ENCODE results near the gene STYXL2. TPM values are rescaled to one million over a fixed set of nuclear protein-coding genes. Genes with fewer than 3 reads are reported as not detected.

The STYXL2 gene
- total RNA-seq, 2 experiments from 2014 or later = not detected

- peaks cover 2% of the 10 kb centered on the region for H3K27me3 Mint-ChIP-seq
- ATAC-seq (ENCODE audit: low read depth) (no peak), DNase-seq (no peak)
- peaks cover 5% of the 10 kb centered on the region for H3K36me3 Mint-ChIP-seq
- no peak overlapping the region for H3K27ac Mint-ChIP-seq
- no peak overlapping the region for H3K4me3 Mint-ChIP-seq
- no peaks in the 10 kb centered on the region for H3K9me3 Mint-ChIP-seq
- POLR2A ChIA-PET = no interaction called here
- peaks cover 8% of the 10 kb centered on the region for H3K4me1 Mint-ChIP-seq
These were observed 7.8 kb upstream of the STYXL2 start for GRCh38 chr1:167086033-167086432.

- no peak overlapping the region for H3K4me3 Mint-ChIP-seq
- H3K27ac Mint-ChIP-seq = no peak overlapping the region
- POLR2A ChIA-PET = no interaction called here
- no peaks in the 10 kb centered on the region for H3K9me3 Mint-ChIP-seq
- H3K36me3 Mint-ChIP-seq = peaks cover 5% of the 10 kb centered on the region
- peaks cover 8% of the 10 kb centered on the region for H3K4me1 Mint-ChIP-seq
- H3K27me3 Mint-ChIP-seq = no peaks in the 10 kb centered on the region
- no peak for DNase-seq
- no peak for ATAC-seq (ENCODE audit: low read depth)
These were observed 7.1 kb upstream of the STYXL2 start for GRCh38 chr1:167086768-167087167.

GRCh38 chr1:167088746-167089417, 5.0 kb upstream of the STYXL2 start:
- Mint-ChIP-seq H3K9me3 (no peaks in the 10 kb centered on the region), H3K27ac (no peak overlapping the region), H3K4me3 (no peak overlapping the region)

GRCh38 chr1:167089939-167090313, 3.9 kb upstream of the STYXL2 start:
- no peaks in the 10 kb centered on the region for H3K27me3 Mint-ChIP-seq
- H3K36me3 Mint-ChIP-seq = peaks cover 5% of the 10 kb centered on the region
- peak overlapping the region; percentile 79 for H3K27ac Mint-ChIP-seq
- H3K4me3 Mint-ChIP-seq = no peak overlapping the region
- H3K9me3 Mint-ChIP-seq = no peaks in the 10 kb centered on the region
- peaks cover 8% of the 10 kb centered on the region for H3K4me1 Mint-ChIP-seq
- DNase-seq (no peak), ATAC-seq (ENCODE audit: low read depth) (no peak)
- POLR2A ChIA-PET = no interaction called here

More at GRCh38 chr1:167088746-167089417, 5.0 kb upstream of the STYXL2 start:
- no peaks in the 10 kb centered on the region for H3K27me3 Mint-ChIP-seq
- H3K36me3 Mint-ChIP-seq = peaks cover 5% of the 10 kb centered on the region
- peaks cover 8% of the 10 kb centered on the region for H3K4me1 Mint-ChIP-seq
- POLR2A ChIA-PET = interaction anchor here (0.5 kb wide), 1 partner anchor 113 kb away, joined by 3 read pairs; no protein-coding TSS in a partner anchor
- ATAC-seq (ENCODE audit: low read depth) (no peak), DNase-seq (no peak)

GRCh38 chr1:167090314-167090942, 3.4 kb upstream of the STYXL2 start, which contains the start of gene GPA33:
TSS of gene GPA33 (minus strand) at chr1:167090377. CDS start at chr1:167090287, 90 bp downstream.
- no peak for DNase-seq
- Mint-ChIP-seq H3K4me1 (peaks cover 11% of the 10 kb centered on the region), H3K27me3 (peaks cover 2% of the 10 kb centered on the region), H3K4me3 (peak within 1 kb of the TSS; percentile 13), H3K36me3 (peaks cover 7% of the 10 kb centered on the region), H3K9me3 (no peaks in the 10 kb centered on the region), H3K27ac (peak within 1 kb of the TSS; percentile 79)
- POLR2A ChIA-PET = interaction anchor here (0.6 kb wide), 1 partner anchor 626 kb away, joined by 3 read pairs; no protein-coding TSS in a partner anchor
- ATAC-seq (ENCODE audit: low read depth) = peak; percentile 86

GRCh38 chr1:167092653-167093052, 1.2 kb upstream of the STYXL2 start:
- no peaks in the 10 kb centered on the region for H3K9me3 Mint-ChIP-seq
- POLR2A ChIA-PET = no interaction called here
- no peak for ATAC-seq (ENCODE audit: low read depth)

GRCh38 chr1:167094690-167095089, 815 bp downstream of the STYXL2 start:
- Mint-ChIP-seq H3K9me3 (no peaks in the 10 kb centered on the region), H3K27me3 (peaks cover 5% of the 10 kb centered on the region), H3K36me3 (peaks cover 7% of the 10 kb centered on the region), H3K27ac (no peak overlapping the region), H3K4me3 (no peak overlapping the region), H3K4me1 (peaks cover 9% of the 10 kb centered on the region)
- ATAC-seq (ENCODE audit: low read depth) = no peak
- POLR2A ChIA-PET = no interaction called here
- DNase-seq = no peak

More at GRCh38 chr1:167092653-167093052, 1.2 kb upstream of the STYXL2 start:
- peaks cover 11% of the 10 kb centered on the region for H3K4me1 Mint-ChIP-seq
- H3K4me3 Mint-ChIP-seq = no peak overlapping the region
- H3K27ac Mint-ChIP-seq = no peak overlapping the region
- peaks cover 2% of the 10 kb centered on the region for H3K27me3 Mint-ChIP-seq
- no peak for DNase-seq
- H3K36me3 Mint-ChIP-seq = peaks cover 7% of the 10 kb centered on the region

- ATAC-seq (ENCODE audit: low read depth) = no peak
- peaks cover 5% of the 10 kb centered on the region for H3K36me3 Mint-ChIP-seq
- H3K4me3 Mint-ChIP-seq = no peak overlapping the region
- H3K27me3 Mint-ChIP-seq = peaks cover 7% of the 10 kb centered on the region
- peaks cover 6% of the 10 kb centered on the region for H3K4me1 Mint-ChIP-seq
- H3K9me3 Mint-ChIP-seq = no peaks in the 10 kb centered on the region
- no peak for DNase-seq
- POLR2A ChIA-PET = no interaction called here
- H3K27ac Mint-ChIP-seq = no peak overlapping the region
These were observed 1.5 kb downstream of the STYXL2 start for GRCh38 chr1:167095368-167095767.

- Mint-ChIP-seq H3K27ac (no peak overlapping the region), H3K4me3 (no peak overlapping the region), H3K36me3 (peaks cover 2% of the 10 kb centered on the region), H3K9me3 (no peaks in the 10 kb centered on the region), H3K27me3 (peaks cover 7% of the 10 kb centered on the region), H3K4me1 (peaks cover 13% of the 10 kb centered on the region)
- ATAC-seq (ENCODE audit: low read depth) (no peak), DNase-seq (no peak)
- POLR2A ChIA-PET = no interaction called here
These were observed 6.0 kb downstream of the STYXL2 start for GRCh38 chr1:167099851-167100250.

GRCh38 chr1:167100730-167101129, 6.9 kb downstream of the STYXL2 start:
- H3K4me1 Mint-ChIP-seq = peaks cover 15% of the 10 kb centered on the region
- DNase-seq (no peak), ATAC-seq (ENCODE audit: low read depth) (no peak)
- H3K27me3 Mint-ChIP-seq = peaks cover 4% of the 10 kb centered on the region
- H3K9me3 Mint-ChIP-seq = no peaks in the 10 kb centered on the region
- POLR2A ChIA-PET = no interaction called here
- H3K36me3 Mint-ChIP-seq = no peaks in the 10 kb centered on the region
- H3K27ac Mint-ChIP-seq = no peak overlapping the region
- no peak overlapping the region for H3K4me3 Mint-ChIP-seq

- no peak for DNase-seq
- peaks cover 4% of the 10 kb centered on the region for H3K27me3 Mint-ChIP-seq
- POLR2A ChIA-PET = no interaction called here
- no peaks in the 10 kb centered on the region for H3K9me3 Mint-ChIP-seq
- H3K4me1 Mint-ChIP-seq = peaks cover 18% of the 10 kb centered on the region
- no peak for ATAC-seq (ENCODE audit: low read depth)
- no peak overlapping the region for H3K4me3 Mint-ChIP-seq
- no peaks in the 10 kb centered on the region for H3K36me3 Mint-ChIP-seq
- no peak overlapping the region for H3K27ac Mint-ChIP-seq
These were observed 7.9 kb downstream of the STYXL2 start for GRCh38 chr1:167101754-167102153.

- POLR2A ChIA-PET = no interaction called here
- Mint-ChIP-seq H3K9me3 (no peaks in the 10 kb centered on the region), H3K36me3 (no peaks in the 10 kb centered on the region), H3K4me1 (peaks cover 18% of the 10 kb centered on the region), H3K27ac (no peak overlapping the region), H3K27me3 (peaks cover 4% of the 10 kb centered on the region), H3K4me3 (no peak overlapping the region)
- ATAC-seq (ENCODE audit: low read depth) (no peak), DNase-seq (no peak)
These were observed 9.2 kb downstream of the STYXL2 start for GRCh38 chr1:167102906-167103573.

GRCh38 chr1:167104256-167104633, 10.4 kb downstream of the STYXL2 start:
- peak overlapping the region; percentile 34 for H3K4me3 Mint-ChIP-seq
- peaks cover 4% of the 10 kb centered on the region for H3K27me3 Mint-ChIP-seq
- H3K36me3 Mint-ChIP-seq = no peaks in the 10 kb centered on the region
- POLR2A ChIA-PET = interaction anchor here (0.8 kb wide), 1 partner anchor 106 kb away, joined by 3 read pairs; no protein-coding TSS in a partner anchor
- no peaks in the 10 kb centered on the region for H3K9me3 Mint-ChIP-seq
- peak overlapping the region; percentile 31 for H3K27ac Mint-ChIP-seq
- ATAC-seq (ENCODE audit: low read depth) (peak; percentile 69), DNase-seq (no peak)
- H3K4me1 Mint-ChIP-seq = peaks cover 27% of the 10 kb centered on the region
